Panc1 (cell line): ENCODE measurements around the gene ST6GAL2.

Source experiments
- CTCF ChIP-seq: fragments of 450-650 bp; IDR thresholded peaks from 2 replicates; pipeline ENCODE4 v1.5.1; 2017; ENCODE audit warnings: mild to moderate bottlenecking
- POLR2AphosphoS5 ChIP-seq: IDR thresholded peaks from 2 replicates; pipeline ENCODE4 v1.6.1; 2012; ENCODE audit warnings: mild to moderate bottlenecking, low read depth, low read length, moderate library complexity
- REST ChIP-seq, 2 experiments: IDR thresholded peaks; 2 replicates each; pipeline ENCODE4 v1.6.1; 2011 to 2012; ENCODE audit warnings: low read depth in 2 of 2, control low read depth in 1 of 2, low read length in 1 of 2, mild to moderate bottlenecking in 1 of 2, moderate library complexity in 1 of 2; ENCODE audit not compliant: insufficient read depth in 1 of 2
- SIN3A ChIP-seq: IDR thresholded peaks from 2 replicates; pipeline ENCODE4 v1.6.1; 2012; ENCODE audit warnings: low read depth, mild to moderate bottlenecking, low read length, moderate library complexity, borderline replicate concordance; ENCODE audit not compliant: insufficient read depth
- TCF7L2 ChIP-seq: IDR thresholded peaks from 2 replicates; pipeline ENCODE4 v1.6.1; 2011; ENCODE audit warnings: mild to moderate bottlenecking, low read depth, low read length, inconsistent platforms

GRCh38 chr2:106770986-106771385 lies 115.0 kb downstream of the ST6GAL2 start:
- no peak for TF ChIP-seq CTCF
- no peak for TF ChIP-seq TCF7L2
- no peak for TF ChIP-seq POLR2AphosphoS5
- TF ChIP-seq REST (IDR thresholded peaks at IDR 0.05; ENCODE audit: insufficient read depth in 1 of 2, low read depth in 2 of 2, low read length in 1 of 2): no peak
- no peak for TF ChIP-seq SIN3A
